ENCODE results near the gene PLXNA4.
A peak's percentile ranks its signal among the peaks of the same experiment; 100 is the strongest.

PLXNA4 gene

GRCh38 chr7:132491391-132491945 is 84.8 kb downstream of the PLXNA4 start:
- no peak for DNase-seq (ENCODE audit: low read depth)
- in situ Hi-C loops (cut with HindIII; ENCODE audit: low sequenced_read_pairs), result loop anchor here (5.0 kb wide), 1 partner anchor 59 kb away; no protein-coding TSS in a partner anchor
- no peak for TF ChIP-seq CTCF (IDR thresholded peaks at IDR 0.05; ENCODE audit: low read depth, low read length, missing control alignments)
- no peak overlapping the region for H3K4me3 ChIP-seq (ENCODE audit: low read depth, low read length)

GRCh38 chr7:132490474-132490873 is 85.8 kb downstream of the PLXNA4 start:
- H3K4me3 ChIP-seq (ENCODE audit: low read depth, low read length), result no peak overlapping the region
- in situ Hi-C loops (cut with HindIII; ENCODE audit: low sequenced_read_pairs), result loop anchor here (5.0 kb wide), 1 partner anchor 58 kb away; no protein-coding TSS in a partner anchor

GRCh38 chr7:132489776-132490237 is 86.5 kb downstream of the PLXNA4 start:
- DNase-seq (ENCODE audit: low read depth), result no peak
- no peak overlapping the region for H3K4me3 ChIP-seq (ENCODE audit: low read depth, low read length)
- TF ChIP-seq CTCF (IDR thresholded peaks at IDR 0.05; ENCODE audit: low read depth, low read length, missing control alignments), result no peak
- in situ Hi-C loops (cut with HindIII; ENCODE audit: low sequenced_read_pairs), result loop anchor here (5.0 kb wide), 1 partner anchor 58 kb away; no protein-coding TSS in a partner anchor

More at GRCh38 chr7:132490474-132490873, 85.8 kb downstream of the PLXNA4 start:
- no peak for DNase-seq (ENCODE audit: low read depth)
- no peak for TF ChIP-seq CTCF (IDR thresholded peaks at IDR 0.05; ENCODE audit: low read depth, low read length, missing control alignments)

- in situ Hi-C loops (cut with HindIII; ENCODE audit: low sequenced_read_pairs), result no loop called here
- peak; percentile 19 for DNase-seq (ENCODE audit: low read depth)
- no peak for TF ChIP-seq CTCF (IDR thresholded peaks at IDR 0.05; ENCODE audit: low read depth, low read length, missing control alignments)
Observed at GRCh38 chr7:132488634-132489302, 87.5 kb downstream of the PLXNA4 start.

GRCh38 chr7:132486274-132486610 is 90.0 kb downstream of the PLXNA4 start:
- in situ Hi-C loops (cut with HindIII; ENCODE audit: low sequenced_read_pairs), result no loop called here
- no peak overlapping the region for H3K4me3 ChIP-seq (ENCODE audit: low read depth, low read length)
- DNase-seq (ENCODE audit: low read depth), result no peak
- no peak for TF ChIP-seq CTCF (IDR thresholded peaks at IDR 0.05; ENCODE audit: low read depth, low read length, missing control alignments)

More at GRCh38 chr7:132488634-132489302, 87.5 kb downstream of the PLXNA4 start:
- H3K4me3 ChIP-seq (ENCODE audit: low read depth, low read length), result no peak overlapping the region

GRCh38 chr7:132485600-132486273 is 90.5 kb downstream of the PLXNA4 start:
- no peak for DNase-seq (ENCODE audit: low read depth)
- no peak for TF ChIP-seq CTCF (IDR thresholded peaks at IDR 0.05; ENCODE audit: low read depth, low read length, missing control alignments)
- no peak overlapping the region for H3K4me3 ChIP-seq (ENCODE audit: low read depth, low read length)
- in situ Hi-C loops (cut with HindIII; ENCODE audit: low sequenced_read_pairs), result no loop called here
